ENCODE data around the gene LRCOL1. TPM values are rescaled to one million over a fixed set of nuclear protein-coding genes. Genes with fewer than 3 reads are reported as not detected.

The LRCOL1 gene
- not detected in 2 replicates for total RNA-seq

DNA sequence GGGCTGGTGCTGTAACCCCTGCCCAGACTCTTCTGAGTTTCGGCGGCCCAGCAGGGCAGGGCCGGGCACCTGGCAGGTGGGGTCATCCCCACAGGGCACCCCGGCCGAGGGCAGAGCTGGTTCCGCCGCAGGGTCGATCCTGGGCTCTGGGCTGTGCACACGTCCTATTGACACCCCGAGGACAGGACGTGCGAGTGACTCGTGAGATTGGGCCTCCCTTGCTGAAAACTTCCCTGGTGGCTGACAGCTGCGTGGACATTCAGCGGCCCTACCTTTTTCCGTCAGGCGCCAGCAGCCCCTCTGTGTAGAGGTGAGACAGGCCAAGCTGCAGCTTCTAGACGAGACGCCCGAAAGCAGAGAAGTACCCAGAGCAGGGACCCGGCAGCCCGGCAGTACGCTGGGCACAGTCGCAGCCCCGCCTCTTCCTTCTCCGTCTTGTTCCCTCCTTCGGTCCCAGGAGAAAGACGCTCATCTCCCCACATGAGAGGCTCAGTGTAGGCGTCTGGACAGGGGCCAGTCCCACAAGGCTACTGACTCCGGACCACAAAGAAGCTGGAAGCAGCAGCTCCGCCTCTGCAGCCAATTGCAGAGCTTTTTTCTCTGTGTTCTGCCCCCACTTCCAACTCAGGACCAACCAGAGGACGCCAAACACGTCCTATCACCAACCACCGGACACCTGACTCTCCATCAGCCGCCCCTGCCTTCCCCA lies at the start of gene LRCOL1:
Gene LRCOL1 (minus strand): TSS at position 532 of the 709 bp plus-strand sequence. CDS start 4,331 bp downstream, outside the sequence.
- TF ChIP-seq, protein P1, sequence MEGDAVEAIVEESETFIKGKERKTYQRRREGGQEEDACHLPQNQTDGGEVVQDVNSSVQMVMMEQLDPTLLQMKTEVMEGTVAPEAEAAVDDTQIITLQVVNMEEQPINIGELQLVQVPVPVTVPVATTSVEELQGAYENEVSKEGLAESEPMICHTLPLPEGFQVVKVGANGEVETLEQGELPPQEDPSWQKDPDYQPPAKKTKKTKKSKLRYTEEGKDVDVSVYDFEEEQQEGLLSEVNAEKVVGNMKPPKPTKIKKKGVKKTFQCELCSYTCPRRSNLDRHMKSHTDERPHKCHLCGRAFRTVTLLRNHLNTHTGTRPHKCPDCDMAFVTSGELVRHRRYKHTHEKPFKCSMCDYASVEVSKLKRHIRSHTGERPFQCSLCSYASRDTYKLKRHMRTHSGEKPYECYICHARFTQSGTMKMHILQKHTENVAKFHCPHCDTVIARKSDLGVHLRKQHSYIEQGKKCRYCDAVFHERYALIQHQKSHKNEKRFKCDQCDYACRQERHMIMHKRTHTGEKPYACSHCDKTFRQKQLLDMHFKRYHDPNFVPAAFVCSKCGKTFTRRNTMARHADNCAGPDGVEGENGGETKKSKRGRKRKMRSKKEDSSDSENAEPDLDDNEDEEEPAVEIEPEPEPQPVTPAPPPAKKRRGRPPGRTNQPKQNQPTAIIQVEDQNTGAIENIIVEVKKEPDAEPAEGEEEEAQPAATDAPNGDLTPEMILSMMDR (IDR thresholded peaks at IDR 0.05; ENCODE audit: insufficient read depth, low read length, severe bottlenecking), result no peak
- peak; percentile 12 for DNase-seq (ENCODE audit: low read depth)
- no peak within 1 kb of the TSS for H3K4me3 ChIP-seq (ENCODE audit: low read depth, low read length)
- no peak for FAIRE-seq
- H3K27me3 ChIP-seq (ENCODE audit: control insufficient read depth, insufficient read depth, low read length), result peaks cover 12% of the 10 kb centered on the region
- H3K36me3 ChIP-seq (ENCODE audit: control insufficient read depth, insufficient read depth, low read length), result no peaks in the 10 kb centered on the region

DNA sequence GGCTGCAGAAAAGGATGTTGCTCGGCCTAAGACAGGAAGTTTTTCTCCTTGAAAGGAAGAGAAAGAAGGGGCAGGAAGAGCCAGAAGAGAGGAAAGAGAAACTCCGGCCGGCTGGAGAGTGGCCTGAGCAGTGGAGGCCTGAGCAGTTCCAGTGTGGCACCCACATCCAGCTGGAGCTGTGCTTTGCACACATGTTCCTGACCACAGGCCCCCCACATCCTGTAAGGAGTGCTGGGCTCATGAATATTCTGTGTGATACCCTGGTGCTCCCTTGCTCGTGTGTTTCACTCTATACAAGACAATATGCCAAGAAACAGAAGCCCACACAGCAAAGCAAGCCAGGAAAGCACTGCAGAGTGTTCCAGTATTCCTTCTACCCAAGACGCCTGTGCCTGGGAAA lies 49.7 kb upstream of the LRCOL1 start:
- DNase-seq (ENCODE audit: low read depth) (no peak), FAIRE-seq (no peak)
- H3K27me3 ChIP-seq (ENCODE audit: control insufficient read depth, insufficient read depth, low read length), result no peaks in the 10 kb centered on the region
- TF ChIP-seq, protein P1 (IDR thresholded peaks at IDR 0.05; ENCODE audit: insufficient read depth, low read length, severe bottlenecking), result no peak
- peaks cover 22% of the 10 kb centered on the region for H3K36me3 ChIP-seq (ENCODE audit: control insufficient read depth, insufficient read depth, low read length)
- no peak overlapping the region for H3K4me3 ChIP-seq (ENCODE audit: low read depth, low read length)

DNA sequence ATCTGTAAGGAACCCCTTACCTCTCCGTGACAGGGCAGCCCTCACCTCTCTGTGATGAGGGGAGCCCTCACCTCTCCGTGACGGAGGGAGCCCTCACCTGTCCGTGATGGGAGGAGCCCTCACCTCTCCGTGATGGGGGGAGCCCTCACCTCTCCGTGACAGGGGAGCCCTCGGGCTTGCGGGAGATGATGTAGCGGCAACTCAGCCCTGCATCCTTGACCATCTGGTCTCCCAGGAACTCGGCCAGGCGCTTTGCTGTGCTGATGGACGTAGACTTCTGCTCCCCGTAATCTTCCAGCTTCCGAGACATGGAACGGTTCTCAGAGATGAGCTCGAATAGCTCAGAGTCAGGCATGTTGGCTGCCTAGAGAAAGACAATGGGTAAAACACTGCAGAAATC lies 48.8 kb upstream of the LRCOL1 start:
- FAIRE-seq (no peak), DNase-seq (ENCODE audit: low read depth) (no peak)
- no peak overlapping the region for H3K4me3 ChIP-seq (ENCODE audit: low read depth, low read length)
- peaks cover 22% of the 10 kb centered on the region for H3K36me3 ChIP-seq (ENCODE audit: control insufficient read depth, insufficient read depth, low read length)
- TF ChIP-seq, protein P1 (IDR thresholded peaks at IDR 0.05; ENCODE audit: insufficient read depth, low read length, severe bottlenecking), result no peak
- H3K27me3 ChIP-seq (ENCODE audit: control insufficient read depth, insufficient read depth, low read length), result no peaks in the 10 kb centered on the region

DNA sequence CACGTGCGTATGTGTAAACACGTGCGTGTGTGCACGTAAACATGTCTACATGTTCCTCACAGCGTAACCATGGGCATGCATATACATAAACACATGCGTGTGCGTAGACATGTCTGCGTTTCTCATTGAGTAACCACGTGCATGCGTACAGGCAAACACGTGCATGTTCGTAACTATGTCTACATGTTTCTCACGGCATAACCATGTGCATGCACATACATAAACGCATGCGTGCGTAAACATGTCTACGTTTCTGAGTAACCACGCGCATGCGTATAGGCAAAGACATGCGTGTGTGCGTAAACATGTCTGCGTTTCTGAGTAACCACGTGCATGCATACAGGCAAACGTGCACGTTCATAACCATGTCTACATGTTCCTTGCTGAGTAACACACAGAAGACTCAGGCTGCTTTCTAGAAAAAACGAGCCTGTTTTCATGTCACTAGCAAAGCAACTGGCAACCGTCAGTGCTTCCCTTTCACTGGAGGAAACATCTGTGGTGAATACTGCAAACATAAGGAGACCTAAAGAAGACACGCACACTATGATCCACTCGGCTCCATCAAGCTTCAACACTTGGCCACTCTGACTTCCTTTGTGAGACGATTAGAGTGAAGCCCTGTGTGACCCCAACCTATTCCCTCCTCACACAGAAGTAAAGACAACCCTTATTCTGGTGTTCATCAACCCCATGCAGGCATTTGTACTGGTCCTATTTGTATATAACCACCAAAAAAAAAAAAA lies 47.9 kb upstream of the LRCOL1 start:
- Histone ChIP-seq H3K4me3 (ENCODE audit: low read depth, low read length) (no peak overlapping the region), H3K36me3 (ENCODE audit: control insufficient read depth, insufficient read depth, low read length) (peaks cover 20% of the 10 kb centered on the region), H3K27me3 (ENCODE audit: control insufficient read depth, insufficient read depth, low read length) (no peaks in the 10 kb centered on the region)
- DNase-seq (ENCODE audit: low read depth) (no peak), FAIRE-seq (peak; percentile 98)
- TF ChIP-seq, protein P1 (IDR thresholded peaks at IDR 0.05; ENCODE audit: insufficient read depth, low read length, severe bottlenecking), result no peak

DNA sequence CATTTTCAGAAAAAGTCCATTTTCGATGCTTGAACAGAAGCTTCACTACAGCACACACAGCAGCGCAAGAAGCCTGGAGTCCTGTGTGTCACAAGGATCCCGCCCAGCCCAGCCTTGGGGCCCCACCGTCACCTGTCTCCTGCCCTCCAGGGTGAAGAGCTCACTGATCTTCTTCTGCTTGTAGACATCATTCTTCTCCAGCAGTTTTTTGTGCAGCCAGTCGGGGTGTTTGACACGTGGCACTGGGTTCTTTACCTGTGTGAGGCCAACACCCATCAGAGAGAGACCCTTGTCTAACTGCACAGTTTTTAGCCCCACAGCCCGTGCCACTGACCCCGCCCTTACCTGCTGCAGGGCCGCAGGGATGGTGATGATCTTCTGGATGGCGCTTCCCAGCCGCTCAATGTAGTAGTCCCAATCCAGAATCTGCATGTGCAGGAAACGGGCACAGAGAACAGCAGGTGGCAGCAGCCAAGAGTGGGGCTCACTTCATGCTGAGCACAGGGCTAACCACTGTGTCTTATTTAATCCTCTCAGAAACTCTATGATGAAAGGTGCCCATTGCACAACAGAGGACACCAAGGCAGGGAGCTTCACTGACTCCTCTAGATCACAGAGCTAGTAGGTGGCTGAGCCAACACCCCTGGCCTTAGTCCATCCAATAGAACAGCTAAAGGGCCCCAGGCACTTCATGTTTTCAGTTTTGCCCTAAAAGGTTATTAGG lies 46.8 kb upstream of the LRCOL1 start:
- H3K4me3 ChIP-seq (ENCODE audit: low read depth, low read length), result no peak overlapping the region
- no peaks in the 10 kb centered on the region for H3K27me3 ChIP-seq (ENCODE audit: control insufficient read depth, insufficient read depth, low read length)
- DNase-seq (ENCODE audit: low read depth) (no peak), FAIRE-seq (no peak)
- peaks cover 17% of the 10 kb centered on the region for H3K36me3 ChIP-seq (ENCODE audit: control insufficient read depth, insufficient read depth, low read length)
- TF ChIP-seq, protein P1 (IDR thresholded peaks at IDR 0.05; ENCODE audit: insufficient read depth, low read length, severe bottlenecking), result no peak

All from bronchial epithelial cell (primary cell).